Stimulated activated CD4-positive, alpha-beta T cell treated with anti-CD3 and anti-CD28 coated beads, Interleukin-4, amount 100 ng/mL, for 4 hours (primary cell): ENCODE data around the gene RFLNA.

Source experiments
- DNase-seq, 2 experiments: peaks; one replicate each; pipeline ENCODE4 v3.0.0-alpha.2; 2020

RFLNA gene, protein sequence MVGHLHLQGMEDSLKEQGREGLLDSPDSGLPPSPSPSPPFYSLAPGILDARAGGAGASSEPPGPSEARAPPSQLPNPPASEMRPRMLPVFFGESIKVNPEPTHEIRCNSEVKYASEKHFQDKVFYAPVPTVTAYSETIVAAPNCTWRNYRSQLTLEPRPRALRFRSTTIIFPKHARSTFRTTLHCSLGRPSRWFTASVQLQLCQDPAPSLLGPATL

DNA sequence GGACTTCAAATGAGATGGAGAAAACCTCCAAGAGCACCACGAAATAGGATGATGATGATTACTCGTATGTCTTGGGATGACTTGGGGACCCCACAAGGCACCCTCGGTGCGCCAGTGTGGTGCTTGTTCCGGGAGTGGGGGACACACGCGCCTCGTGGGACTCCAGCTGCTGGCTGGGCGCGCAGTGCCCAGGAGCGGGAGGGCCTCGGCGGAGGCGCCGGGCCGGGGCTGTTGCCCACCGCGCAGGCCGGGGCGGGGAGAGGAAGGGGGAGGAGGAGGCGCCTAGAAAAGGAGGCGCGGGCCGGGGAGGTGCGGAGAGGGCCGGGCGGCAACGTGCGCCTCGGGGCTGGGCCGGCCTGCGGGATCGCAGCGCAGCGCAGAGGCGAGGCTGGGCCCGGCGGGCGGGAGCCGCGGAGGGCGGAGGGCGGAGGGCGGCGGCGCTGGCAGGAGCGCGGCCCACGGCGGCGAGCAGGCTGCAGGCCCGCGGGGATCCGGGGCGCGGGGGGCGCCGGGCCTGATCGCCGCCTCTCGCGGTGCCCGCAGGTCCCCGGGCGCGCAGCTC lies at the start of gene RFLNA:
RFLNA (plus strand) TSS at position 314 of the 562 bp plus-strand sequence. CDS start 337 bp downstream, outside the sequence.
- DNase-seq = no peak

DNA sequence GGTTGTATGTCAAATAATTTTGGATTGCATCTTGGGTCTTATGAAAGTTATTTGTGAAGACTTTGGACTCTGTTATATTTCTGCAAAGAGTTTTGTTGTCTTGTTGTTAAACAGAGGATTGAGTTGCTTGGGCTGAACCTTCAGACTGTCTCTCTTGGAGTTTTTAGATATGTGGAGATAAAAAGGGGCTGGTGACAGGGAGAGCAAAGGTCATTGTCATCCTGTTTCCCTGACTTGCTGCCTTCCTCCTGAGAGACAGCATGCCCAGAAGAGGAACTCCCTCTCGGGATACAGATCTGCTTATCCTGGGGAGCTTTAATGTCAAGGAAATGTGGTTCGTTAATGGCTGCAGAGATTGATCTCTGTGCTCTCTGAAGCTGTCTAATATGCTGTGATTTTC lies 47.6 kb upstream of the RFLNA start:
- no peak for DNase-seq

DNA sequence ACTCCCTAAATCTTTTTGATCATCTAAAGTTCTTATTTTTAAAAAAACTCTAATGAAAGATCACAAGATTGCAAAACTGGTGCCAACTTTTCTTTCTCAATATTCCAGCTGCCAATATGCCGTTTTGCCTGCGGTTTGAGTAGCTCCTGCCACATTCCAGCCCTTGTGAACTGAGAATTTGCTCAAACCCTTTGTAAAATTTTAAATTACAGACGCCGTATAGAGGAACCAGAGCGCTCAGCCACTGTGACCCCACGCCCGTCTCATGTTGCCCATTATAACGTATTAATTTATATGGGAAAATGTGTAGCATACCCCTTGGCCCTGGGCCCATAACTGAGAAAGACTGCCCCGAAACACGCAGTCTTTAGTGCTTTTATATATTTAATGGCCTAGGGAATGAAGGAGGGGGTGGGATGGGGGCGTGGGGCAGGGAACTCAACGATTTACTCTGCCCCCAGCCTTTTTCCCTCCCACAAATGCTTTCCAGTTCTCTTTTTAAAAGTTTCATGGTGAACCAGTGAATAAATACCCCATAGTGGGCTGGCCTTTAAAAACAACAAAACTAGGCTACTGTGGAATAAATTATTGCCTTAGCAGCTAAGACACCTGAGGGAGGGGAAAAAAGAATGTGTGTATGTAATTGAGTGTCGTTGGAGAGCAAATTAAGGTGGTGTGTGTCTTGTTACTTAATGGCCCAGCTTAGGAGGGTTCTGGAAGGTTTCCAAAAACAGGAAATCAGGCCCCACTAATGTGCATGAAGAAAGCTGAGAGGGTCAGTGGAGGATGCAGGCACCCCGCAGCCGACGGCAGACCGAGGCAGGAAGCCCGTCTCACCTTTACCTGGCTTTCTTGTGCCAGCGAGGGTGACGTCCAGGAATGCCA lies 45.7 kb upstream of the RFLNA start:
- no peak for DNase-seq

DNA sequence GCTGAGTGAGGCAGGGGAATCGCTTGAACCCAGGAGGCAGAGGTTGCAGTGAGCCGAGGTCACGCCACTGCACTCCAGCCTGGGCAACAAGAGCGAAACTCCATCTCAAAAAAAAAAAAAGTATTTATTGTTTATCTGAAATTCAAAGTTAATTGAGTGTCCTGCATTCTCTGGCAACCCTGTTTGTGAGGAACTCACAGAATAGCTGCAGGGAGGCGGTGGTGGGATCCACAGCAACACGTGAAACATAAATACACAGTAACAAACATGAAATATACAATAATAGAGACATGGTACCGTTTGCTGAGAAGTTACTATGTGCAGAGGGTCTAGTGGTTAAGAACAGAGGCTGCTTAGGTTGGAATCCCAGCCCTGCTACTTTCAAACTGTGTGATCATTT lies 43.7 kb upstream of the RFLNA start:
- no peak for DNase-seq

DNA sequence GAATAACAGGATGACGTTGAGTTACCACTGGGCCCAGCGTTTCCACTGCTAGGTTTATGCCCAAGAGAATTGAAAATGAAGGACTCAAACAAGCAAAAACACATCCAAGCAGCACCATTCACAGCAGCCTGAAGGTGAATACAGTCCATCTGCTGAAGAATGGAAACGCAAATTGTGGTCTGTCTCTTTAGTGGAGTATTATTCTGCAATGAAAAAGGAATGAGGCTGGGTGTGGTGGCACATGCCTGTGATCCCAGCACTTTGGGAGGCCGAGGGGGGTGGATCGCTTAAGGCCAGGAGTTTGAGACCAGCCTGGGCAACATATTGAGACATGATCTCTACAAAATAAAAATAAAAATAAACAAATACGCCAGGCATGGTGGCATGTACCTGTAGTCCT lies 41.9 kb upstream of the RFLNA start:
- no peak for DNase-seq

DNA sequence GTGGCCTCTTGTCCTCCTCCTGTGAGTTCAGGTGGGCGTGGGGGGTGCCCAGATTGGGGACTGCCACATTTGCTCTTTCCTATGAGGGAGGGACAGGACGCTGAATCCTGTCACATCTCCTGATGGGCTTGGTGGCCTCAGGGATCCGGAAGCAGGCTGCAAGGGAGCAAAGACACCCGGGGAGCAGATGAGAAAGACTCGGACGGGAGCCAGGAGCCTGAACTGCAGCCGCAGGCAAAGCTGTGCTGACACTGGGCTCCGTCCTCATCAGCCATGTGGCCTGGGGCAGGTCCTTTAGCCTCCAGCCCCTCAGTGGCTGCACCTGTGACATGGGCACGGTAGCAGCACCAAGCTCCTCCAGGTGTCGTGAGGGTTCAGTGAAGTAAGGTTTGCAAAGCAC lies 40.8 kb upstream of the RFLNA start:
- no peak for DNase-seq

DNA sequence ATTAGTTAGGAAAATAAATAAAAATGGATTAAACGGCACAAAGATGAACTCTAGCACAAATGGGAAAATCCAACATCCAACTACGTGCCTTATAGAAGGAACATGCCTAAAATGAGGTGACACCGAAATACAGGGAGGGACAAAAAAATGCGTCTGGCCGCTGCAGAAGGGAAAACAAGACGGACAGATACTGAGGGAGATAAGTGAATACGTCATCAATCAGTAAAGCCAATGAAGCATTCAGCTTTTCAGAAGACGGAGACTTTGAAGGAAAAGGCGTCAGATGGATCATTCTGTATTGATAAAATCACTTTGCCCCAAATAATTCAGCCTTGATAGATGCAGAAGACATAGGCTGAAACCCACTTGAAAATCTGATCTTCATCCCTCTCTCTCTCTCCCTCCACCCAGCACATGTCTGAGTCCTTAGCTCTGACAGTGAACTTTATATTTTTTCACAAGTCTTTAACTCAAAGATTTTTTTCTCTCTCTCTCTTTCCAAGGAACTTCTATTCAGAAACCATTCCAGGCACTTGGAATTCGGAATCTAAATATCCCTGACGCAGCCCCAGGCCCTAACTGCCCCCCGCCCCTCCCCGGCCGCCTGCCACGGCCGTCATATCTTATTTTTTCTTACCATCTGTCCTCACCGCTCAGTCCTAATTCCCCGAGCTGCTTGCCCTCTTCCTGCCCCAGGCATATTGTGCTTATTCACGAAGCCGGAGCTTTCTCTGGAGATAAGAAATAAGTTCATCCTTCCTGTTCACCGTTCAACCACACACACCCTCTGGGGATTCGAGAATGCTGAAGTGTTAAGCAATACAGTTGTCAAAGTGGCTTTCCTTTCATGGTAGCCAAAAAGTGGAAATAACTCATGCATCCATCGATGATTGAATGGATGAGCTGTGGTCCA lies 35.5 kb upstream of the RFLNA start:
- no peak for DNase-seq

DNA sequence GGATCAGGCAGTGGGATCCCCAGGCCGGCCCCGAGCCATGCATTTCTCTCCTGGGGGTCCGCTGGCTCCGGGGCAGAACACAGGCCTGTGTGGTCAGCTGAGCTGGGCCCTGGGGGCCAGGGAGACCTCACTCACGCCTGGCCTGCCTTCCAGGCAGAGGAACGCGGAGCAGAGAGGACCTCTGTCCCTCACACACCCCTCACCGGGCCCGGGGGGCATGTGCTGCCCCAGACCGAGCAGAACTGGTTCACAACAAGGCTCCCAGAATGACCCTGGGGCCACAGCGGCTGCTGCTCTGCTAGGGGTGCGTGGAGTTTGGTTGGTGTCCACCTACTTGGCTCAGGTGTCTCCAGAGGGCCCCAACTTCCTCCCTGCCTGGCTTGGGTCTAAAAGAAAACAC lies 33.0 kb upstream of the RFLNA start:
- no peak for DNase-seq

DNA sequence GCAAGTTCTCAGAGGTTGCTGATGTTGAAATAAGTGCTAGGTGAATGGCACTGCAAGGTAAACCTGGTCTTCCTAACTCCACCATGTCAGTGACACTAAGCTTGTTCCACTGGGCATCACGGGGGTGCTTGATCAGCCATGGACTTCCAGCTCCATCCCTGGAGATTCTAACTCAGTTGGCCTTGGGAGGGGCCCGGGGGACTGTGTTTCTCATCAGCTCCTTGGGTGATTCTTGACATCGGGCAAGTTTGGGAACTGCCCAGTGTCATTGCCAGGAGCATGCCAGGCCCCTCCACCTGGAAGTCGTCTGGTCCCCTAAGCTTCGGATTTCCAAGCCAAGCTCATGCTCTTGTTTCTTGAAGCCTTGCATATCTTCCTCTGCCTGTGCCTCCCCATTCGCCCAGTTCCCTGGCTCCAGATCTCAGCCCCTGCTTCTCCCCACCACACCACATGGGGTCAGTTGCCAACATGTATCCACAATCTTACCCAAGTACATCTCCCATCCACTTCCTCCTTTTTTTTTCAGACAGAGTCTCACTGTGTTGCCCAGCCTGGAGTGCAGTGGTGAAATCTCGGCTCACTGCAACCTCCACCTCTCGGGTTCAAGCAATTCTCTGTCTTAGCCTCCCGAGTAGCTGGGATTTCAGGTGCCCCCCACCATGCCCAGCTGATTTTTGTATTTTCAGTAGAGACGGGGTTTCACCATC lies 30.7 kb upstream of the RFLNA start:
- no peak for DNase-seq

DNA sequence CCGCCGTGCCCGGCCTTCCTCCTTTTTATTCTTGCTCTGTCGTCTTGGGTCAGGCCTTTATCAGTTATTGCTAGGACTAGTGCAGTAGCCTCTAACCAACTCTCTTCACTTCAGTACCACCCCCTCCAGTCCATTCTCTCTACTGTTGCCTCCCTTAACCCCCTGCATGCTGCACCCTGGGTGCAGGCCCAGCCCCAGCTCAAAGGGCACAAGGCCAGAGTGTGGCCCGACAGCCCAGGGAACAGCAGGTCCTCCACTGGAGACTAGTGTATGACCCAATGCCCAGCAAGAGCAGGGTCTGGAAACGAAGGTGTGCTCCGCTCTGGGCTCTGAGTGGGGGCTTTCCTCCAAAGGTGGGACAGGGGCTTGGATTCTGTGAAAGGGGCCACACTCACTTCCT lies 30.0 kb upstream of the RFLNA start:
- DNase-seq = no peak

DNA sequence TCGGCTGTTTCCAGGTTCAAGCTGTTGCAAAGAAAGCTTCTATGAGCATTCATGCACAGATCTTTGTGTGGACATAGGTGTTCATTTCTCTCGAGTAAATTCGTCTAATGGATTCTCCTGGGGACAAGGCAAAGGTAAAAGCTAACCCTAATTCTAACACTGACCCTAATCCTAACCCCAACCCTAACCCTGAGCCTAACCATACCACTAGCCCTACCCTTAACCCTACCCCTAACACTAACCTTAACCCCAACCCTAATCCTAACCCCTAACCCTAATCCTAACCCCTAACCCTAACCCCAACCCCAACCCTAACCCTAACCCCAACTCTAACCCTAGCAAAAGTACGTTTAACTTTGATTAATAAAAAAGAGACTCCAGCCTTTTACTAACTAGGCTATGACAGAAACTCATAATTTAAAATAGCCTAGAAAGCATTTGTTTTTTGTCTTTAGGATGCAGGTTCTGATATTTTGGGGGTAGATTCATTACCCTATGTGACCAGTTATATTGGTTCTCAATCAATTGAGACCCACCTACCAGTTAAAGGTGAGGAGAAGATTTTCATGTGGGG lies 27.6 kb upstream of the RFLNA start:
- DNase-seq = no peak

DNA sequence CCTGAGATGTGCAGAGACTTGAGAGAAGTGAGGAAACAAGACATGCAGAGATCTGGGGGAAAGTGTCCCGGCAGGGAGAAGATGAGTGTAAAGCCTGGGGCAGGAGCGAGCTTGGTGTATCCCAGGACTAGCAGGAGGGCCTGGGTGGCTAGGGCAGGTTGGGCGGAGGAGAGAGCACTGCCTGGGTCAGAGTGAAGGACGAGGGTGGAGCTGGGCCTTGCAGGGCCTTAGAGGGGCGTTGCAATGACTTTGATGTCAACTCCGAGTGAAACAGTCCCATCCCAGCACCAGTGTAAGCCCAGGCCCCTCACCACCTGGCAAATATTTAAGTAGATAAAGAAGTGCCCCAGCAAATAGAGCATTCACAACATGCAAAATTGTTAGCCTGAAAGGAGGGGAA lies 24.2 kb upstream of the RFLNA start:
- no peak for DNase-seq

DNA sequence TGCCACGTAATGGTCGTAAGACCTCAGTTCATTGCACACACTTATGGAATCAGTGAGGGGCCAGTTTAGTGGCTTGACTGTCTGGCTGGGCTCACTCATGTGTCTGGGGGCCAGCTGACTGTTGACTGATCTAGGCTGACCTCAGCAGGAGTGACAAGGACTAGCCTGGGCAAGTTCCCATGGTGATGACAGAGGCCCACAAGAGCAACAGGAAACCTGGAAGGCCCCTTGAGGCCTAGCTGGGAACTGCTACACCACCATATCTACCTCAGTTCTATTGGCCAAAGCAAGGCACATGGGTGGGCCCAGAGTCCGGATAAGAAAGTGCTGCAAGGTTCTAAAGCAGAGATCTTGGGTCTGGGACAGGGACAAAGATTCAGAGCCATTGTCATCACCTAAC lies 21.3 kb upstream of the RFLNA start:
- DNase-seq = no peak

DNA sequence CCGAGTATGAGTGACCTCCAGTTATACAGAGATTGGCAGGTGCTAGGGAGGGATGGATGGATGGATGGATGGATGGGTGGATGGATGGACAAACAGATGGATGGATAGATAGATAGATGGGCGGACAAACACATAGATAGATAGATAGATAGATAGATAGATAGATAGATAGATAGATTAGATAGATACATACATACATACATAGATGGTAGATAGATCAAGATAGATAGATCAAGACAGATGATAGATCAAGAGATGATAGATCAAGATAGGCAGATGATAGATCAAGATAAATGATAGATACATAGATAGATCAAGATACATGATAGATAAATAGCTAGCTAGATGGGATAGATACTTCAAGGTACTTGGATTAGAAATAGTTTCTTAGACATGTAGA lies 18.6 kb upstream of the RFLNA start:
- DNase-seq = no peak

DNA sequence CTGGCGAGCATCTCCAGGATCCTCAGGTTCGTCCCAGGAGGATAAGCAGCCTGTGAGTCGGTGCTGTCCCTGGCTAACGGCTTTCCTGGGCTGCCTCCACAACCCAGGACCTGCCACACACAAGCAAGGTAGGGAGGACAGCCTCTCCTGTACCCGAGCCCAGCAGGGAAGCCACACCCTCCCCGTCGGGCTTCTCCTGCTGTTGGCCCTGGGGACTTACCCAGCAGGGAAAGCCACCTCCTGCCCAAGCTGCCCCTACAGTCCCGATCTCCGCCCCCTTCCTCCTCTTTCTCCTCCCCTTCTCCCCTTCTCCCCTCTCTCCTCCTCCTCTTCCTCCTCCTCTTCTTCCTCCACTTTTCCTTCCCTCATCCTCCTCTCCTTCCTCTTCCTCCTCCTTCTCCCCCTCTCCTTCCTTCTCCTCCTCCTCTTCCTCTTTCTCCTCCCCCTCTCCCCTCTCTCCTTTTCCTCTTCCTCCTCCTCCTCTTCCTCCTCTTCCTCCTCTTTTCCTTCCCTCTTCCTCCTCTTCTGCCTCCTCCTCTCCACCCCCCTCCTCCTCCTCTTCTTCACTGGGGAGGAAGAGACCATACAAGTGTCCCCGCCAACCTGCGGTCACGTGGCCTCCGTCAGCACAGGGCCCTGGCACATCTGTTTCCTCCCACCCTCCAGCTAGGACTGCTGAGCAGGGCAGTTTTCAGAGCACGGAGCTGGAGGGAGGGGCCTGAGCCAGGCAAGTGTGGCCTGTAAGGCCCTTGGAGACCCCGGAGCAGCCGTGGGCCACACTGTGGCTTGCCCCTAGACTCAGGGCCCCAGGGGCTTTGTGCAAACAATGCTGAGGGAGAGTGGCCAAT lies 17.3 kb upstream of the RFLNA start:
- no peak for DNase-seq

DNA sequence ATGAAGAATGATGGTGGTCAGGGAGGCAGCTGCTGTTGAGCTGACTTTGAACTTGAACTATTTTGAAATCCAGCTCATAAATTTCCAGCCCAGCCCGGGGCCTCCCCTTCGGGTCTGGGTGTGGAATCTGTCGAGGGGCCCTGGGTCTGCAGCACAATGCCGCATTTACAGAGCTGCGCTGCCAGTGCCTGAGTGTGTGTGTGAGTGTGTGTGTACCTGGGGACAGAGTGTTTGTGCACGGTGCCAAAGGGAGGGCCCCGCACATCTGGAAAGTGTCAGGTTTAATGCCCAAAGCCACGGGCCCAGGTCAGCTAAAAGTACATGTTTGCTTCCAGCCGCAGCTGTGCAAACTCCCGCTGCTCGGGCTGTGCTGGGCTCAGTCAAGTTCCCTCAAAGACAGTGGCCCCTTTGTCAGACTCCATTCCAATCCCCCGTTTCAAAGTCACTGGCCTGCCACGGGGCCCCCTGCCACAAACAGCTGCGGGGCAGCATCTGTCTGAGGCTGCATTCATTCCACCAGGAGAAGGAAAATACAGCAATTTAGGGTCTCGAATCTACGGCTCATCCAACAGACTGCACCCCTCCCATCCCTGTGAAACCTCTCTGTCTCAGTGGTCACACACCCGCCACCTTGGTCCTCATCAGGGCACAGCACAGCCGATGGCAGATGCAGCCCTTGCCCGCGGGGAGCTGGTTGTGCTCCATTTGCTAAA lies 16.3 kb upstream of the RFLNA start:
- DNase-seq = no peak

DNA sequence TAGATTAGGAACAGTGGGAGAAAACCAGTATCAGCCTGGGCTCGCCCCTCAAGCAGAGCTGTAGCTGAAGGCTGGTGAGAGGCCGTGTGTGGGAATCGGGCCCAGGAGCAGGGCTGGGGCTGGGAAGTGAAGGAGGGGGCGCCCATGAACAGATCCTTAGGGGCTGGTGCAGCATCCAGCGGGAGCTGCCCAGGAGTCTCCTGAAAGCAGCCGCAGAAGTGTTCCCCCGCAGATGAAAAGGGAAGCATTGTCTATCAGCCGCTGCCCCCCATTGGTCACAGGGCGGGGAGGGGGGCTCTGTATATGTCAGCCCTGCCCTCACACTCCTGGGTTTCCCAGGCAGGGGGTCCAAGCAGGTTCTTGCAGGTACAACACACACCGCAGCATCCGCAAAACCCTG lies 15.6 kb upstream of the RFLNA start:
- DNase-seq = no peak

DNA sequence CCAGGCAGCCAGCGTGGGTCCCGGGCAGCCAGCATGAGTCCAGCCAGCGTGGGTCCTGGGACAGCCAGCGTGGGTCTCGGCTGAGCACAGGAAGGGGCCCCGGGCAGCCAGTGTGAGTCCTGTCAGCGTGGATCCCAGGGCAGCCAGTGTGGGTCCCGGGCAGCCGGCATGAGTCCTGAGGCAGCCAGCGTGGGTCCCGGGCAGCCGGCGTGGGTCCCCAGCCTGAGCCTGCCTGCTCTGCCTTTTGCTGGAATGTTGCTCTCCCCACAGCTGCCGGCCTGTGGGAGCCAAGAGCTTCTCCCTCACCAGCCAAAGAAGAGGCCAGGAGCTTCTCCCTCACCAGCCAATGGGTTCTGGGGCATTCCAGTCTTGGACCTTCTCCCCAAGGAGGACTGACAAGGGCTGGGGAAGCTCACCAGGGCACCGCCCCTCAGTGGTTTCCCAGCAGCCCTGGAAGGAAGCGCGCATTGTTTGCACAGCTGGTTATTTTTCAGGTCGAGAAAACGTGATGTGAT lies 15.0 kb upstream of the RFLNA start:
- DNase-seq = no peak

DNA sequence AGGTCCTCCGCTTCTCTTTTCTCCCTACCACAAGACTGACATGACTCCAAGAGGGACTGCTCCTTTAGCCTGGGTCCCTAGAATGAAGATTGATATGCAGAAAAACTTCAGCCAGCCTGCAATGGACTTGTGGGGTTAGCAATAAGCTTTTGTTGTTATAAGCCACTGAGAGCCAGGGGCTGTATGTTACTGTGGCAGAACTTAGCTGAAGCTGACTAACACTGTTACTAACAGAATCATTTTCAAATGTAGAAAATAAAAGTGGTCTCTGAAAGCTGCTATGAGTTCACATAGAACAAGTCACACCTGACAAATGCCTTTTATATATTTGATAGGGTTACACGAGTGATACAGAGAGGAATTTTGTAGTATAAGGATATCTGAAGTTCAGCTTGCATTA lies 13.6 kb upstream of the RFLNA start:
- no peak for DNase-seq

DNA sequence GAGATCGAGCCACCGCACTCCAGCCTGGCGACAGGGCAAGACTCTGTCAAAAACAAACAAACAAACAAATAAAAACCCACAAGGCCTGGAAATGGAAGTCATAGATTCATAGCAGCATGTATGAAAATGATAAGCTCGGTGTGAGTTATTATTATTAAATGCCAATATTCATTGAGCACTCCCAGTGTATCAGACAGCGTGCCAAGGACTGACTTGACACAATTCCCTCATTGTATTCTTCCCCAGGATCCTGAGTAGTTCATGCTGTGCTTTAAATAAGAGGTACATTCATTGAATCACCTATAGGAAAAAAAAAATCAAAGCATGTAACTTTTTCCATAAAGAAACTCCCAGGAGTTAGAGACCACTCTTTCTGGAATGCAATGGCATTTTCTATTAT lies 12.6 kb upstream of the RFLNA start:
- DNase-seq = no peak
